Mammary epithelial cell (primary cell): ENCODE data around the gene DNAJB6.

Experiments used
- EZH2 ChIP-seq: IDR thresholded peaks from 2 replicates; pipeline ENCODE4 v1.6.1; 2012; ENCODE audit warnings: low read length, inconsistent platforms, borderline replicate concordance
- TF ChIP-seq, protein P1 (sequence below), 2 donors: IDR thresholded peaks in 1 of 2; conservative IDR thresholded peaks in 1 of 2; 2 replicates each; pipeline ENCODE4 v1.5.1; 2011 to 2012; ENCODE audit warnings: inconsistent platforms in 2 of 2, low read length in 2 of 2, mild to moderate bottlenecking in 2 of 2, control low read depth in 1 of 2, low read depth in 1 of 2; ENCODE audit not compliant: insufficient read depth in 1 of 2; ENCODE audit errors: extremely low read depth in 1 of 2

DNA sequence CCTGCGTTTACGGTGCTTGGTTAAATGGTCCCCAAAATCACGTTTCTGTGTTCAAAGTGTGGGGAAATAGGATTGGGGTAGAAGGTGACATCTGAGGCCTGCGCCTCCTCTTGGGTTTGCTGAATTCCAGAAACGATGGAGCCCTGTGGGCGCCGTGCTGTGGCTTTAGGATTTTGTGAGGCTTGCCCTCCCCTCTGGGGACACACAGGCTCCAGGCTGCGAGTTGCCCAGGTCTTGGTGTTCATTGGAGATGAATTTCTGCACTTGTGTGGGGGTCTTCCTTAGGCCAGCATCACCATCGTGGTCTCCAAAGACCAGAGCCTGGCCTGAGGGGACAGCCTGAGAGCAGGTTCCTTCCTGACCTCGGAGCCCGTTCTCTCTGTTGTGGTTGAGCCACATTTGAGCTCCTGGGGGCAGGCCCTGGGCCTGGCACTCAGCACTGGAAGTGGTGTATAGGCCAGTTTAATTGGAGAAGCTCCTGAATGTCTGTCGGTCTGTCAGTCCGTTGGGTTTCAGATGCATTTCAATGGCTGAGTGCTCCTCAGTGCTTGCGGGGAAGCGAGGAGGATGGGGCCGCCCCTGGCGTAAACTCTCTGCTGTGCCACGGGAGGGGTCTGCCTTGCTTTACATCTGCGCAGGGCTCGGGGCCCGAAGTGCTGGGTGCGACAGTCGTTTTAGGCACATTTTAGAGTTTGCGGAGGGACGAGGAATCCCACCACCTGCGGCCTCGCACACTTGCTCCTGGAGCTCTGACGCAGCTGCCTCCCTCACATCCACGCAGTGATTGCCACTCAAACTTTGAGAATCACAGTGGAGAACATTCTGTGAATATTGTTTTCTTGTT lies 71.7 kb downstream of the DNAJB6 start:
- TF ChIP-seq, protein P1, sequence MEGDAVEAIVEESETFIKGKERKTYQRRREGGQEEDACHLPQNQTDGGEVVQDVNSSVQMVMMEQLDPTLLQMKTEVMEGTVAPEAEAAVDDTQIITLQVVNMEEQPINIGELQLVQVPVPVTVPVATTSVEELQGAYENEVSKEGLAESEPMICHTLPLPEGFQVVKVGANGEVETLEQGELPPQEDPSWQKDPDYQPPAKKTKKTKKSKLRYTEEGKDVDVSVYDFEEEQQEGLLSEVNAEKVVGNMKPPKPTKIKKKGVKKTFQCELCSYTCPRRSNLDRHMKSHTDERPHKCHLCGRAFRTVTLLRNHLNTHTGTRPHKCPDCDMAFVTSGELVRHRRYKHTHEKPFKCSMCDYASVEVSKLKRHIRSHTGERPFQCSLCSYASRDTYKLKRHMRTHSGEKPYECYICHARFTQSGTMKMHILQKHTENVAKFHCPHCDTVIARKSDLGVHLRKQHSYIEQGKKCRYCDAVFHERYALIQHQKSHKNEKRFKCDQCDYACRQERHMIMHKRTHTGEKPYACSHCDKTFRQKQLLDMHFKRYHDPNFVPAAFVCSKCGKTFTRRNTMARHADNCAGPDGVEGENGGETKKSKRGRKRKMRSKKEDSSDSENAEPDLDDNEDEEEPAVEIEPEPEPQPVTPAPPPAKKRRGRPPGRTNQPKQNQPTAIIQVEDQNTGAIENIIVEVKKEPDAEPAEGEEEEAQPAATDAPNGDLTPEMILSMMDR (conservative IDR thresholded peaks at IDR 0.05 in 1 of 2, IDR thresholded peaks at IDR 0.05 in 1 of 2; ENCODE audit: extremely low read depth in 1 of 2, insufficient read depth in 1 of 2, low read depth in 1 of 2, low read length in 2 of 2), result no peak
- TF ChIP-seq EZH2, result no peak
